Measurements from ENCODE around the gene ZNF664.

The ZNF664 gene

GRCh38 chr12:123963821-123964220 is 9.2 kb upstream of the ZNF664 start:
- in situ Hi-C loops (cut with MboI; ENCODE audit: low sequenced_read_pairs, unreplicated experiment) = no loop called here
- no peak for DNase-seq (ENCODE audit: low spot score)
- TF ChIP-seq, protein P1, sequence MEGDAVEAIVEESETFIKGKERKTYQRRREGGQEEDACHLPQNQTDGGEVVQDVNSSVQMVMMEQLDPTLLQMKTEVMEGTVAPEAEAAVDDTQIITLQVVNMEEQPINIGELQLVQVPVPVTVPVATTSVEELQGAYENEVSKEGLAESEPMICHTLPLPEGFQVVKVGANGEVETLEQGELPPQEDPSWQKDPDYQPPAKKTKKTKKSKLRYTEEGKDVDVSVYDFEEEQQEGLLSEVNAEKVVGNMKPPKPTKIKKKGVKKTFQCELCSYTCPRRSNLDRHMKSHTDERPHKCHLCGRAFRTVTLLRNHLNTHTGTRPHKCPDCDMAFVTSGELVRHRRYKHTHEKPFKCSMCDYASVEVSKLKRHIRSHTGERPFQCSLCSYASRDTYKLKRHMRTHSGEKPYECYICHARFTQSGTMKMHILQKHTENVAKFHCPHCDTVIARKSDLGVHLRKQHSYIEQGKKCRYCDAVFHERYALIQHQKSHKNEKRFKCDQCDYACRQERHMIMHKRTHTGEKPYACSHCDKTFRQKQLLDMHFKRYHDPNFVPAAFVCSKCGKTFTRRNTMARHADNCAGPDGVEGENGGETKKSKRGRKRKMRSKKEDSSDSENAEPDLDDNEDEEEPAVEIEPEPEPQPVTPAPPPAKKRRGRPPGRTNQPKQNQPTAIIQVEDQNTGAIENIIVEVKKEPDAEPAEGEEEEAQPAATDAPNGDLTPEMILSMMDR (IDR thresholded peaks at IDR 0.05; ENCODE audit: borderline replicate concordance, control extremely low read depth, extremely low read depth, insufficient read depth, missing control alignments) = no peak

- in situ Hi-C loops (cut with MboI; ENCODE audit: low sequenced_read_pairs, unreplicated experiment) = no loop called here
- no peak for DNase-seq (ENCODE audit: low spot score)
- TF ChIP-seq, protein P1 (IDR thresholded peaks at IDR 0.05; ENCODE audit: borderline replicate concordance, control extremely low read depth, extremely low read depth, insufficient read depth, missing control alignments) = no peak
These were observed 7.6 kb upstream of the ZNF664 start for GRCh38 chr12:123965382-123965781.

DNA sequence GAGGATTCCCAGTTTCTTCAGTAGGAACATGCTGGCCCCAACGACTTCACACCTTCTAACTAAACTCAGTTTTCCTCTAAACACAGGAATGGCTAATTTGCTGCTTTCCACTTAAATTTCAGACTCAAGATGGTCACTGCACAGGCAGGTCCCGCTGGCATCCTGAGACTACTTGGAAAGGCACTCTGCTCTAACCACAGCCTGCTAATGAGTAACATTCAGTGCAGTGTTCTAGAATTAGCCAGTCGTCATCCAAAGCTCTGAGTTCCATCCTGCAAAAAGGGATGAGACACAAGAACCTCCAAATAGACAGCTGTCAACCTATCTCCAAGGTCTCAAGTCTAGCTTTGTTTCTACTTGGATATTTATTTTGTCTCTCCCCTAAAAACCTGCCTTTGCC is 6.4 kb upstream of the ZNF664 start:
- in situ Hi-C loops (cut with MboI; ENCODE audit: low sequenced_read_pairs, unreplicated experiment) = no loop called here
- DNase-seq (ENCODE audit: low spot score) = no peak
- TF ChIP-seq, protein P1 (IDR thresholded peaks at IDR 0.05; ENCODE audit: borderline replicate concordance, control extremely low read depth, extremely low read depth, insufficient read depth, missing control alignments) = no peak

GRCh38 chr12:123967121-123967586 is 5.9 kb upstream of the ZNF664 start:
- TF ChIP-seq, protein P1 (IDR thresholded peaks at IDR 0.05; ENCODE audit: borderline replicate concordance, control extremely low read depth, extremely low read depth, insufficient read depth, missing control alignments) = no peak
- DNase-seq (ENCODE audit: low spot score) = no peak
- in situ Hi-C loops (cut with MboI; ENCODE audit: low sequenced_read_pairs, unreplicated experiment) = no loop called here

- in situ Hi-C loops (cut with MboI; ENCODE audit: low sequenced_read_pairs, unreplicated experiment) = no loop called here
- DNase-seq (ENCODE audit: low spot score) = no peak
- TF ChIP-seq, protein P1 (IDR thresholded peaks at IDR 0.05; ENCODE audit: borderline replicate concordance, control extremely low read depth, extremely low read depth, insufficient read depth, missing control alignments) = no peak
These were observed 1.6 kb upstream of the ZNF664 start for GRCh38 chr12:123971449-123971769.

DNA sequence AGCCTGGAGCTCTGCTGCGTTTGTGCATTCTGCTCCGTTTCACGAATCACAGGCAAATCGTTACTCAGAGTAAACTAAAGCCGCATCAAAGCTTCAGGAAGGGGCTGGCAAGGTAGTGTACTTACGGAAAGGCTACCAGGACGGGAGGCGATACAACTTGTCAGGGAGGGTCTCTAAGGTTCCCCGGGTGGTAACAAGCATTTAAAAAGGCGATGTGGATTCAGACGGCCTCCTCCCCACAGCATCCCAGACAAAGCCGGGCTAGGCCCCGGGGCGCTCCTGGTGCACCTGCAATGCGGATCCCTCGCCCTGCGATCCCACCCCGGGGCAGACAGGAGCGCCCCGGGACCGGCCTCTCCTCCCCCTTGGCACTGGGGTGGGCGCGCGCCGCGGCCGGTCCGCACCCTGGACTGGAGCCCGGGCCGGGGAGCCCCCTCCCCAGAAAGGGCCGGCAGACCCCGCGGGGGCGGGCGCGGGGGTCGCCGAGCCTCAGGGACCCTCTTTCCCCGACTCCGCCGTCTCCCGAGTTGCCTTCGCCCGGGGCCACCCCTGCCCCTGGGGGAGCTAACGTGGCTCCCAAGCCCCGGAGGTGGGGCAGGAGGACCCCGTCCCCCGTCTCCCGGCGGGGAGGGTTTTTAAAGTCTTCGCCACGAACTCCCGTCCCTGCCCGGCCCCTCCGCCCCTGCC is 1.1 kb upstream of the ZNF664 start:
- TF ChIP-seq, protein P1 (IDR thresholded peaks at IDR 0.05; ENCODE audit: borderline replicate concordance, control extremely low read depth, extremely low read depth, insufficient read depth, missing control alignments) = no peak
- in situ Hi-C loops (cut with MboI; ENCODE audit: low sequenced_read_pairs, unreplicated experiment) = no loop called here
- no peak for DNase-seq (ENCODE audit: low spot score)

All from GM13976 (cell line).